Measurements from ENCODE around the gene PRX.

- TF ChIP-seq CTCF (IDR thresholded peaks at IDR 0.05) (no peak), POLR2A (IDR thresholded peaks at IDR 0.05) (no peak)
These were observed 48.2 kb downstream of the PRX start for GRCh38 chr19:40365010-40365409.
